T-helper 17 cell (primary cell): ENCODE measurements around the gene CALML3. TPM values are rescaled to one million over a fixed set of nuclear protein-coding genes. Genes with fewer than 3 reads are reported as not detected.

ENCODE experiments used
- ATAC-seq: fragments of 150-1000 bp; cut with Tn5 transposase; 2 replicates; pipeline ENCODE4 v1.10.0; 2021; ENCODE audit warnings: mild to moderate bottlenecking, moderate library complexity
- DNase-seq, 3 donors: peaks; one replicate each; pipeline versions ENCODE4 v3.0.0 to v3.0.0-alpha.2; 2020 to 2021
- H3K9me3 ChIP-seq: one replicate; pipeline ENCODE4 v1.7.0; 2013; ENCODE audit warnings: low read length, mild to moderate bottlenecking; ENCODE audit not compliant: control insufficient read depth, poor library complexity, severe bottlenecking
- H3K27ac Mint-ChIP-seq: one replicate; pipeline ENCODE4 v1.8.0; 2022; ENCODE audit warnings: mild to moderate bottlenecking, moderate library complexity, mixed read lengths
- H3K27me3 Mint-ChIP-seq: one replicate; pipeline ENCODE4 v1.8.0; 2022; ENCODE audit warnings: mixed read lengths
- H3K36me3 Mint-ChIP-seq: one replicate; pipeline ENCODE4 v1.8.0; 2022; ENCODE audit warnings: low read depth, mixed read lengths
- H3K4me1 Mint-ChIP-seq: one replicate; pipeline ENCODE4 v1.8.0; 2022; ENCODE audit warnings: mild to moderate bottlenecking, mixed read lengths
- H3K4me3 Mint-ChIP-seq: one replicate; pipeline ENCODE4 v1.8.0; 2022; ENCODE audit warnings: mild to moderate bottlenecking, moderate library complexity, mixed read lengths
- total RNA-seq, 4 donors: library from RNA in 2 of 4; stranded (reverse) in 2 of 4; gene quantifications; one replicate each; pipeline ENCODE4 v1.2.3 and lab custom pipeline; 2022 to 2026

Gene CALML3
- total RNA-seq, 2 donors from 2014 or later: not detected

- DNase-seq (no peak), ATAC-seq (no peak)
- Mint-ChIP-seq H3K4me1 (peaks cover 2% of the 10 kb centered on the region), H3K36me3 (peaks cover 2% of the 10 kb centered on the region), H3K4me3 (no peak overlapping the region), H3K27ac (peak overlapping the region; percentile 34), H3K27me3 (no peaks in the 10 kb centered on the region)
- no peaks in the 10 kb centered on the region for H3K9me3 ChIP-seq
Measured at GRCh38 chr10:5529702-5530411, 5.1 kb downstream of the CALML3 start.

- peaks cover 2% of the 10 kb centered on the region for H3K36me3 Mint-ChIP-seq
Measured at GRCh38 chr10:5530412-5530806, 5.6 kb downstream of the CALML3 start.

GRCh38 chr10:5530846-5531557 is 6.2 kb downstream of the CALML3 start:
- H3K9me3 ChIP-seq: no peaks in the 10 kb centered on the region
- DNase-seq (no peak), ATAC-seq (no peak)
- Mint-ChIP-seq H3K36me3 (no peaks in the 10 kb centered on the region), H3K27me3 (no peaks in the 10 kb centered on the region), H3K4me1 (peaks cover 2% of the 10 kb centered on the region), H3K27ac (no peak overlapping the region), H3K4me3 (no peak overlapping the region)

More at GRCh38 chr10:5530412-5530806, 5.6 kb downstream of the CALML3 start:
- H3K4me1 Mint-ChIP-seq: peaks cover 2% of the 10 kb centered on the region
- H3K27me3 Mint-ChIP-seq: no peaks in the 10 kb centered on the region
- no peak overlapping the region for H3K27ac Mint-ChIP-seq
- no peaks in the 10 kb centered on the region for H3K9me3 ChIP-seq
- H3K4me3 Mint-ChIP-seq: no peak overlapping the region
- DNase-seq (no peak), ATAC-seq (no peak)

- Mint-ChIP-seq H3K4me3 (no peak overlapping the region), H3K36me3 (no peaks in the 10 kb centered on the region), H3K27ac (no peak overlapping the region), H3K4me1 (peaks cover 2% of the 10 kb centered on the region), H3K27me3 (no peaks in the 10 kb centered on the region)
- DNase-seq (no peak), ATAC-seq (no peak)
- H3K9me3 ChIP-seq: no peaks in the 10 kb centered on the region
Measured at GRCh38 chr10:5531558-5532306, 7.0 kb downstream of the CALML3 start.

GRCh38 chr10:5532307-5532605 is 7.5 kb downstream of the CALML3 start:
- no peak for DNase-seq
- H3K9me3 ChIP-seq: no peaks in the 10 kb centered on the region
- H3K27ac Mint-ChIP-seq: no peak overlapping the region
- H3K36me3 Mint-ChIP-seq: no peaks in the 10 kb centered on the region
- peaks cover 2% of the 10 kb centered on the region for H3K4me1 Mint-ChIP-seq
- no peak overlapping the region for H3K4me3 Mint-ChIP-seq
- no peak for ATAC-seq
- H3K27me3 Mint-ChIP-seq: no peaks in the 10 kb centered on the region

- Mint-ChIP-seq H3K4me1 (peaks cover 2% of the 10 kb centered on the region), H3K4me3 (peak overlapping the region; percentile 54), H3K36me3 (no peaks in the 10 kb centered on the region), H3K27ac (no peak overlapping the region), H3K27me3 (no peaks in the 10 kb centered on the region)
- ATAC-seq (no peak), DNase-seq (no peak)
- H3K9me3 ChIP-seq: no peaks in the 10 kb centered on the region
Measured at GRCh38 chr10:5532618-5533097, 7.9 kb downstream of the CALML3 start.

GRCh38 chr10:5533098-5533731 is 8.5 kb downstream of the CALML3 start:
- Mint-ChIP-seq H3K4me3 (no peak overlapping the region), H3K36me3 (no peaks in the 10 kb centered on the region), H3K27me3 (no peaks in the 10 kb centered on the region), H3K27ac (no peak overlapping the region), H3K4me1 (peaks cover 2% of the 10 kb centered on the region)
- ATAC-seq: no peak
- DNase-seq: no peak
- no peaks in the 10 kb centered on the region for H3K9me3 ChIP-seq

- no peak for DNase-seq
- Mint-ChIP-seq H3K4me1 (peaks cover 4% of the 10 kb centered on the region), H3K4me3 (no peak overlapping the region), H3K27ac (no peak overlapping the region), H3K27me3 (peaks cover 1% of the 10 kb centered on the region), H3K36me3 (no peaks in the 10 kb centered on the region)
- H3K9me3 ChIP-seq: no peaks in the 10 kb centered on the region
- no peak for ATAC-seq
Measured at GRCh38 chr10:5534051-5534821, 9.5 kb downstream of the CALML3 start.

- ATAC-seq: no peak
- Mint-ChIP-seq H3K4me1 (peaks cover 4% of the 10 kb centered on the region), H3K27me3 (peaks cover 4% of the 10 kb centered on the region), H3K36me3 (no peaks in the 10 kb centered on the region), H3K4me3 (no peak overlapping the region), H3K27ac (no peak overlapping the region)
- DNase-seq: no peak
- H3K9me3 ChIP-seq: no peaks in the 10 kb centered on the region
Measured at GRCh38 chr10:5534880-5535856, 10.4 kb downstream of the CALML3 start.

GRCh38 chr10:5536486-5537081 is 11.8 kb downstream of the CALML3 start:
- no peak overlapping the region for H3K4me3 Mint-ChIP-seq
- ATAC-seq (no peak), DNase-seq (no peak)
- H3K9me3 ChIP-seq: no peaks in the 10 kb centered on the region
- no peak overlapping the region for H3K27ac Mint-ChIP-seq
- H3K36me3 Mint-ChIP-seq: no peaks in the 10 kb centered on the region
- peaks cover 4% of the 10 kb centered on the region for H3K27me3 Mint-ChIP-seq
- H3K4me1 Mint-ChIP-seq: peaks cover 4% of the 10 kb centered on the region

- H3K27me3 Mint-ChIP-seq: peaks cover 4% of the 10 kb centered on the region
- H3K27ac Mint-ChIP-seq: no peak overlapping the region
- no peaks in the 10 kb centered on the region for H3K36me3 Mint-ChIP-seq
- DNase-seq: no peak
- H3K4me1 Mint-ChIP-seq: peaks cover 4% of the 10 kb centered on the region
- no peak for ATAC-seq
- no peaks in the 10 kb centered on the region for H3K9me3 ChIP-seq
- no peak overlapping the region for H3K4me3 Mint-ChIP-seq
Measured at GRCh38 chr10:5537684-5538083, 12.9 kb downstream of the CALML3 start.
